ENCODE results near the gene TLR6.

Gene TLR6

DNA sequence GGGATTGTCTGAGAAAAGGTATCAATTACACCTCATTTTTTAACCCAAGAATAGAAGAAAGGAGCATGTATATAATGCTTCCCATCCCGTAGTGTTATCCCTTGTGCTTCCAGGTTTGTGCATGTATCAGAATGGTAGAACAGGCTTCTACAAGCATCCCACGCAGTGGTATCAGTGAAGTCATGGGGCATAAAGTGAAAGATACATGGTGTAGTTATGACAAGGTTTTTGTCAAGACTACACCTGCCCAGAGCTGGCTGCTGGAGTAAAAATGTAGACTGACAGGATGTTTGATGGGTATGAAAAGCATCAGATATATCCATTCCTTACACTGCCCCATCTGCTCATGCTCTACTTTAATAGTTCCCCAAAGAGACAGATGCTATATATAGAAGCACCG lies 61.5 kb downstream of the TLR6 start:
- TF ChIP-seq SNAI2 (CRISPR knock-in tag; IDR thresholded peaks at IDR 0.05) = no peak
- TF ChIP-seq, protein P1, sequence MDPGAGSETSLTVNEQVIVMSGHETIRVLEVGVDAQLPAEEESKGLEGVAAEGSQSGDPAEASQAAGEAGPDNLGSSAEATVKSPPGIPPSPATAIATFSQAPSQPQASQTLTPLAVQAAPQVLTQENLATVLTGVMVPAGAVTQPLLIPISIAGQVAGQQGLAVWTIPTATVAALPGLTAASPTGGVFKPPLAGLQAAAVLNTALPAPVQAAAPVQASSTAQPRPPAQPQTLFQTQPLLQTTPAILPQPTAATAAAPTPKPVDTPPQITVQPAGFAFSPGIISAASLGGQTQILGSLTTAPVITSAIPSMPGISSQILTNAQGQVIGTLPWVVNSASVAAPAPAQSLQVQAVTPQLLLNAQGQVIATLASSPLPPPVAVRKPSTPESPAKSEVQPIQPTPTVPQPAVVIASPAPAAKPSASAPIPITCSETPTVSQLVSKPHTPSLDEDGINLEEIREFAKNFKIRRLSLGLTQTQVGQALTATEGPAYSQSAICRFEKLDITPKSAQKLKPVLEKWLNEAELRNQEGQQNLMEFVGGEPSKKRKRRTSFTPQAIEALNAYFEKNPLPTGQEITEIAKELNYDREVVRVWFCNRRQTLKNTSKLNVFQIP (CRISPR knock-in tag; IDR thresholded peaks at IDR 0.05; ENCODE audit: borderline replicate concordance, low read depth) = no peak
- TF ChIP-seq ESRRG (CRISPR knock-in tag; IDR thresholded peaks at IDR 0.05) = no peak
- TF ChIP-seq, protein P2, sequence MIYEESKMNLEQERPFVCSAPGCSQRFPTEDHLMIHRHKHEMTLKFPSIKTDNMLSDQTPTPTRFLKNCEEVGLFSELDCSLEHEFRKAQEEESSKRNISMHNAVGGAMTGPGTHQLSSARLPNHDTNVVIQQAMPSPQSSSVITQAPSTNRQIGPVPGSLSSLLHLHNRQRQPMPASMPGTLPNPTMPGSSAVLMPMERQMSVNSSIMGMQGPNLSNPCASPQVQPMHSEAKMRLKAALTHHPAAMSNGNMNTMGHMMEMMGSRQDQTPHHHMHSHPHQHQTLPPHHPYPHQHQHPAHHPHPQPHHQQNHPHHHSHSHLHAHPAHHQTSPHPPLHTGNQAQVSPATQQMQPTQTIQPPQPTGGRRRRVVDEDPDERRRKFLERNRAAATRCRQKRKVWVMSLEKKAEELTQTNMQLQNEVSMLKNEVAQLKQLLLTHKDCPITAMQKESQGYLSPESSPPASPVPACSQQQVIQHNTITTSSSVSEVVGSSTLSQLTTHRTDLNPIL (CRISPR knock-in tag; IDR thresholded peaks at IDR 0.05; ENCODE audit: low read depth) = no peak
- TF ChIP-seq RARB (CRISPR knock-in tag; IDR thresholded peaks at IDR 0.05) = no peak
- no peak for TF ChIP-seq ARNTL (CRISPR knock-in tag; IDR thresholded peaks at IDR 0.05; ENCODE audit: borderline replicate concordance, low read depth)
- TF ChIP-seq TOX (CRISPR knock-in tag; IDR thresholded peaks at IDR 0.05; ENCODE audit: borderline replicate concordance) = no peak
- no peak for TF ChIP-seq OSR1 (CRISPR knock-in tag; IDR thresholded peaks at IDR 0.05)
- TF ChIP-seq PPARA (CRISPR knock-in tag; IDR thresholded peaks at IDR 0.05; ENCODE audit: borderline replicate concordance) = no peak
- TF ChIP-seq GLIS3 (CRISPR knock-in tag; IDR thresholded peaks at IDR 0.05) = no peak
- TF ChIP-seq CSDC2 (CRISPR knock-in tag; IDR thresholded peaks at IDR 0.05) = no peak
- TF ChIP-seq, protein P3, sequence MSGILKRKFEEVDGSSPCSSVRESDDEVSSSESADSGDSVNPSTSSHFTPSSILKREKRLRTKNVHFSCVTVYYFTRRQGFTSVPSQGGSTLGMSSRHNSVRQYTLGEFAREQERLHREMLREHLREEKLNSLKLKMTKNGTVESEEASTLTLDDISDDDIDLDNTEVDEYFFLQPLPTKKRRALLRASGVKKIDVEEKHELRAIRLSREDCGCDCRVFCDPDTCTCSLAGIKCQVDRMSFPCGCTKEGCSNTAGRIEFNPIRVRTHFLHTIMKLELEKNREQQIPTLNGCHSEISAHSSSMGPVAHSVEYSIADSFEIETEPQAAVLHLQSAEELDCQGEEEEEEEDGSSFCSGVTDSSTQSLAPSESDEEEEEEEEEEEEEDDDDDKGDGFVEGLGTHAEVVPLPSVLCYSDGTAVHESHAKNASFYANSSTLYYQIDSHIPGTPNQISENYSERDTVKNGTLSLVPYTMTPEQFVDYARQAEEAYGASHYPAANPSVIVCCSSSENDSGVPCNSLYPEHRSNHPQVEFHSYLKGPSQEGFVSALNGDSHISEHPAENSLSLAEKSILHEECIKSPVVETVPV (CRISPR knock-in tag; IDR thresholded peaks at IDR 0.05) = no peak
- TF ChIP-seq ZFP30 (CRISPR knock-in tag; IDR thresholded peaks at IDR 0.05) = no peak
- no peak for TF ChIP-seq ZC3H10 (CRISPR knock-in tag; IDR thresholded peaks at IDR 0.05)
- TF ChIP-seq BACH2 (CRISPR knock-in tag; IDR thresholded peaks at IDR 0.05; ENCODE audit: borderline replicate concordance) = no peak
- no peak for TF ChIP-seq ZFP3 (CRISPR knock-in tag; IDR thresholded peaks at IDR 0.05)
- no peak for TF ChIP-seq TCF4 (CRISPR knock-in tag; IDR thresholded peaks at IDR 0.05; ENCODE audit: borderline replicate concordance)
- no peak for ATAC-seq

DNA sequence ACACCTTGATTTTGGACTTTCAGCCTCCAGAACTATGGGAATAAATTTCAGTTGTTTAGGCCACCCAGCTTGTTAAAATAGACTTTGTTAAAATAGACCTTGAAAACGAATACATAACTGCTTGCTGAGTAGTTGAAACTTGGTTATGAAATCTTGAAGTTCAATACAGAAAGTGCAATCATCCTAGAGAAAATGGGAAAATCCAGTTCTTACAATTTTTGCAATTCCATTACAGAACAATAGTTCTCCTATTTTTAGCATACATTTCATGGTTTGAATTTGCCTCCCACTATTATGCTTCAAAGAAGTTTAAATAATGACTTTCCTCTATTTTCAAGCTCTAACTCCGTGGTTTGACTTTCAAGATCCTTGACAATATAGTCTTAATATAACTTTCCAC lies 62.6 kb downstream of the TLR6 start:
- no peak for ATAC-seq
- TF ChIP-seq ZNF8 (CRISPR knock-in tag; IDR thresholded peaks at IDR 0.05) (no peak), ISL1 (CRISPR knock-in tag; IDR thresholded peaks at IDR 0.05) (no peak), OSR1 (CRISPR knock-in tag; IDR thresholded peaks at IDR 0.05) (no peak), BACH2 (CRISPR knock-in tag; IDR thresholded peaks at IDR 0.05; ENCODE audit: borderline replicate concordance) (no peak), TOX (CRISPR knock-in tag; IDR thresholded peaks at IDR 0.05; ENCODE audit: borderline replicate concordance) (no peak), ESRRG (CRISPR knock-in tag; IDR thresholded peaks at IDR 0.05) (no peak), GLIS3 (CRISPR knock-in tag; IDR thresholded peaks at IDR 0.05) (no peak), ZNF565 (CRISPR knock-in tag; conservative IDR thresholded peaks at IDR 0.05; ENCODE audit: low read depth) (no peak), SNAI2 (CRISPR knock-in tag; IDR thresholded peaks at IDR 0.05) (no peak), ZNF70 (CRISPR knock-in tag; IDR thresholded peaks at IDR 0.05) (no peak), ARNTL (CRISPR knock-in tag; IDR thresholded peaks at IDR 0.05; ENCODE audit: borderline replicate concordance, low read depth) (no peak), TCF4 (CRISPR knock-in tag; IDR thresholded peaks at IDR 0.05; ENCODE audit: borderline replicate concordance) (no peak), ZC3H10 (CRISPR knock-in tag; IDR thresholded peaks at IDR 0.05) (no peak)
- TF ChIP-seq, protein P2 (CRISPR knock-in tag; IDR thresholded peaks at IDR 0.05; ENCODE audit: low read depth) = no peak
- TF ChIP-seq, protein P4, sequence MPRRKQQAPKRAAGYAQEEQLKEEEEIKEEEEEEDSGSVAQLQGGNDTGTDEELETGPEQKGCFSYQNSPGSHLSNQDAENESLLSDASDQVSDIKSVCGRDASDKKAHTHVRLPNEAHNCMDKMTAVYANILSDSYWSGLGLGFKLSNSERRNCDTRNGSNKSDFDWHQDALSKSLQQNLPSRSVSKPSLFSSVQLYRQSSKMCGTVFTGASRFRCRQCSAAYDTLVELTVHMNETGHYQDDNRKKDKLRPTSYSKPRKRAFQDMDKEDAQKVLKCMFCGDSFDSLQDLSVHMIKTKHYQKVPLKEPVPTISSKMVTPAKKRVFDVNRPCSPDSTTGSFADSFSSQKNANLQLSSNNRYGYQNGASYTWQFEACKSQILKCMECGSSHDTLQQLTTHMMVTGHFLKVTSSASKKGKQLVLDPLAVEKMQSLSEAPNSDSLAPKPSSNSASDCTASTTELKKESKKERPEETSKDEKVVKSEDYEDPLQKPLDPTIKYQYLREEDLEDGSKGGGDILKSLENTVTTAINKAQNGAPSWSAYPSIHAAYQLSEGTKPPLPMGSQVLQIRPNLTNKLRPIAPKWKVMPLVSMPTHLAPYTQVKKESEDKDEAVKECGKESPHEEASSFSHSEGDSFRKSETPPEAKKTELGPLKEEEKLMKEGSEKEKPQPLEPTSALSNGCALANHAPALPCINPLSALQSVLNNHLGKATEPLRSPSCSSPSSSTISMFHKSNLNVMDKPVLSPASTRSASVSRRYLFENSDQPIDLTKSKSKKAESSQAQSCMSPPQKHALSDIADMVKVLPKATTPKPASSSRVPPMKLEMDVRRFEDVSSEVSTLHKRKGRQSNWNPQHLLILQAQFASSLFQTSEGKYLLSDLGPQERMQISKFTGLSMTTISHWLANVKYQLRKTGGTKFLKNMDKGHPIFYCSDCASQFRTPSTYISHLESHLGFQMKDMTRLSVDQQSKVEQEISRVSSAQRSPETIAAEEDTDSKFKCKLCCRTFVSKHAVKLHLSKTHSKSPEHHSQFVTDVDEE (CRISPR knock-in tag; IDR thresholded peaks at IDR 0.05) = no peak
- TF ChIP-seq, protein P5, sequence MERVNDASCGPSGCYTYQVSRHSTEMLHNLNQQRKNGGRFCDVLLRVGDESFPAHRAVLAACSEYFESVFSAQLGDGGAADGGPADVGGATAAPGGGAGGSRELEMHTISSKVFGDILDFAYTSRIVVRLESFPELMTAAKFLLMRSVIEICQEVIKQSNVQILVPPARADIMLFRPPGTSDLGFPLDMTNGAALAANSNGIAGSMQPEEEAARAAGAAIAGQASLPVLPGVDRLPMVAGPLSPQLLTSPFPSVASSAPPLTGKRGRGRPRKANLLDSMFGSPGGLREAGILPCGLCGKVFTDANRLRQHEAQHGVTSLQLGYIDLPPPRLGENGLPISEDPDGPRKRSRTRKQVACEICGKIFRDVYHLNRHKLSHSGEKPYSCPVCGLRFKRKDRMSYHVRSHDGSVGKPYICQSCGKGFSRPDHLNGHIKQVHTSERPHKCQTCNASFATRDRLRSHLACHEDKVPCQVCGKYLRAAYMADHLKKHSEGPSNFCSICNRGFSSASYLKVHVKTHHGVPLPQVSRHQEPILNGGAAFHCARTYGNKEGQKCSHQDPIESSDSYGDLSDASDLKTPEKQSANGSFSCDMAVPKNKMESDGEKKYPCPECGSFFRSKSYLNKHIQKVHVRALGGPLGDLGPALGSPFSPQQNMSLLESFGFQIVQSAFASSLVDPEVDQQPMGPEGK (CRISPR knock-in tag; IDR thresholded peaks at IDR 0.05; ENCODE audit: borderline replicate concordance) = no peak

Measured in SK-N-SH treated with all-trans-retinoic acid at 6 μM for 48 hours (cell line).